RWPE1 (cell line): Measurements from ENCODE around the gene TM2D3.

ENCODE experiments used
- CTCF ChIA-PET: fragments of 350-600 bp; sonication (Branson Sonifier 250); formaldehyde crosslinking; extraction: SDS; loops from one replicate; lab custom pipeline; 2021; lab: Yijun Ruan, JAX
- POLR2A ChIA-PET: fragments of 400-600 bp; formaldehyde crosslinking; extraction: SDS; loops from one replicate; lab custom pipeline; 2020; ENCODE audit warnings: antibody characterized with exemption; ENCODE audit not compliant: low non-redundant PET; lab: Yijun Ruan, JAX
- DNase-seq: peaks from one replicate; pipeline ENCODE4 v3.0.0; 2012; ENCODE audit warnings: low spot score
- H3K27ac ChIP-seq: fragments of 450-650 bp; 2 replicates; pipeline ENCODE4 v1.5.1; 2017
- TF ChIP-seq, protein P1 (sequence below): fragments of 450-650 bp; conservative IDR thresholded peaks from 2 replicates; pipeline ENCODE4 v1.5.1; 2017; ENCODE audit warnings: low read depth, mild to moderate bottlenecking

TM2D3 gene, protein sequence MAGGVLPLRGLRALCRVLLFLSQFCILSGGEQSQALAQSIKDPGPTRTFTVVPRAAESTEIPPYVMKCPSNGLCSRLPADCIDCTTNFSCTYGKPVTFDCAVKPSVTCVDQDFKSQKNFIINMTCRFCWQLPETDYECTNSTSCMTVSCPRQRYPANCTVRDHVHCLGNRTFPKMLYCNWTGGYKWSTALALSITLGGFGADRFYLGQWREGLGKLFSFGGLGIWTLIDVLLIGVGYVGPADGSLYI

DNA sequence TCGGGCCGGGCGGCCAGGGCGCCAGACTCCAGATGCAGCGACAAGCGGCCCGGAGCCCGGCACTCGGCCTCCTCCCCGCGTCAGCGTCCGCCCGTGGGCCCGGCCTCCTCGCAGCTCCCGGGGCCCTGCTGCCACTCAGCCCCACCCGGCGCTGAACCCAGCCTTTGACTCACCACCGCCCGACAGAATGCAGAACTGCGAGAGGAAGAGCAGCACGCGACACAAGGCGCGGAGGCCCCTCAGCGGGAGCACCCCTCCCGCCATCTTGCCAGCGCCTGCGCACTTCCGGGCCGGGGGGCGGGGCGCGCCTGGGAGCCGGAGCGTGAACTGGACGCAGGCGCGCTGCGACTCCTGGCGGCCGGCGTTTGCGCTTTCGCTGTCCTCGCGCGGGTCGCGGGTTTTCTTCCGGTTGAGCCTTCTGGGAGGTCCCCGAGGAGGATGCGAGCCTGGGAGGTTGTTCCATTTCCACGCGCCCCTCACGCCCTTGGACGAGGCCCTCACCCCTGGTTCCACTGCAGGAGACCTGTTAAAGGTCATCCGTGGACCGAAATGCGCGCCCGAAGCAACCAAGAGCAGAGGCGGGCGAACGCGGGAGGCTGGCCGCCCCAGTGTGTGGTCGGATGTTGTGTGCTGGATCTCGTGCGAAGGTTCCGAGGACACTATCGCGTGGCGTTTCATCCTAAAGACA, at the start of gene TM2D3:
Gene TM2D3, minus strand, starts transcription at position 284 of the 688 bp plus-strand sequence. Its CDS starts 20 bp downstream, at position 264.
- TF ChIP-seq, protein P1, sequence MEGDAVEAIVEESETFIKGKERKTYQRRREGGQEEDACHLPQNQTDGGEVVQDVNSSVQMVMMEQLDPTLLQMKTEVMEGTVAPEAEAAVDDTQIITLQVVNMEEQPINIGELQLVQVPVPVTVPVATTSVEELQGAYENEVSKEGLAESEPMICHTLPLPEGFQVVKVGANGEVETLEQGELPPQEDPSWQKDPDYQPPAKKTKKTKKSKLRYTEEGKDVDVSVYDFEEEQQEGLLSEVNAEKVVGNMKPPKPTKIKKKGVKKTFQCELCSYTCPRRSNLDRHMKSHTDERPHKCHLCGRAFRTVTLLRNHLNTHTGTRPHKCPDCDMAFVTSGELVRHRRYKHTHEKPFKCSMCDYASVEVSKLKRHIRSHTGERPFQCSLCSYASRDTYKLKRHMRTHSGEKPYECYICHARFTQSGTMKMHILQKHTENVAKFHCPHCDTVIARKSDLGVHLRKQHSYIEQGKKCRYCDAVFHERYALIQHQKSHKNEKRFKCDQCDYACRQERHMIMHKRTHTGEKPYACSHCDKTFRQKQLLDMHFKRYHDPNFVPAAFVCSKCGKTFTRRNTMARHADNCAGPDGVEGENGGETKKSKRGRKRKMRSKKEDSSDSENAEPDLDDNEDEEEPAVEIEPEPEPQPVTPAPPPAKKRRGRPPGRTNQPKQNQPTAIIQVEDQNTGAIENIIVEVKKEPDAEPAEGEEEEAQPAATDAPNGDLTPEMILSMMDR: peak; percentile 85
- CTCF ChIA-PET: interaction anchor here (0.5 to 1.1 kb wide), 5 partner anchors 11 to 364 kb away, joined by 3 to 6 read pairs (median 3); no protein-coding TSS in a partner anchor

DNA sequence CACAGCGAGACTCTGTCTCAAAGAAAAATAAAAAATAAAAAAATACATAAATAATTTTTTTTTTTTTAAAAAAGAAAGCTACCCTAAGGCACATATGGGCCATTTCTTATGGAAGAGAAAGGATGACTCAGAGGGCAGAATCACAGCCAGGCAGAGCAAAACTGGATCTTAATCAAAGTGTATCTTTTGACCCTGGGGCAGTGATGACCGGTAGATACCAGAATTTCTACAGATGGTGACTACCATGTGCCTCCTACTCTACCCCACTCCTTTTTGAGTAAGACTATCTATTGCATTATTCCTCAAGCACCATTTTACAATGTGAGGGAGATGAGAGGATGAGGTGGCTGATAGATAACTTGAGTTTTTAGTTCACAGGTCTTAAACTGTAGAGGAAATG, 46.1 kb upstream of the TM2D3 start:
- POLR2A ChIA-PET: interaction anchor here (0.6 kb wide), 1 partner anchor 23 kb away, joined by 3 read pairs; no protein-coding TSS in a partner anchor
- TF ChIP-seq, protein P1: no peak
- CTCF ChIA-PET: no interaction called here
- no peak overlapping the region for H3K27ac ChIP-seq
- DNase-seq: peak; percentile 47

More for the DNA sequence above, at the start of gene TM2D3:
- peak; percentile 96 for DNase-seq
- H3K27ac ChIP-seq: peak within 1 kb of the TSS; percentile 97
- POLR2A ChIA-PET: interaction anchor here (0.6 kb wide), 1 partner anchor 539 kb away, joined by 3 read pairs; no protein-coding TSS in a partner anchor

- CTCF ChIA-PET: no interaction called here
- POLR2A ChIA-PET: no interaction called here
- no peak for DNase-seq
- no peak overlapping the region for H3K27ac ChIP-seq
- TF ChIP-seq, protein P1: no peak
Observed at GRCh38 chr15:101697488-101697887, 45.3 kb upstream of the TM2D3 start.

DNA sequence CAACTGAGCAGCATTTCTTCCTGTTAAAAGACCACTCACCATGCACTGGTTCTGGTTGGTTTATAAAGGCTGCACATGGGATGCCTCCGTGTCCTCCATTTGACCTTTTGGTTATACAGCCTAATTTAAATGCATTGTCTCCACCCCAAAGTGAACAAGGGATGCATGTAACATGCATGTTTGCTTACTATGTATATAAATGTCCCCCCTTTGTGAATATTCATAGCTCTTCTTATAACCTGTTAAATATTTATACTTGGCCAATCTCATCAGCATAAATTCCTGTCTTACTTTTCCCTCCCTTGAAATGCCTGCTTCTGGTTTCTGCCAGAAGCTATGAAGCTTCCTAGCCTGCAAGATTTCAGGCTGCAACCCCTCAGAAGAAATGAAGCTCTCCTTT, 44.6 kb upstream of the TM2D3 start:
- POLR2A ChIA-PET: no interaction called here
- TF ChIP-seq, protein P1: no peak

DNA sequence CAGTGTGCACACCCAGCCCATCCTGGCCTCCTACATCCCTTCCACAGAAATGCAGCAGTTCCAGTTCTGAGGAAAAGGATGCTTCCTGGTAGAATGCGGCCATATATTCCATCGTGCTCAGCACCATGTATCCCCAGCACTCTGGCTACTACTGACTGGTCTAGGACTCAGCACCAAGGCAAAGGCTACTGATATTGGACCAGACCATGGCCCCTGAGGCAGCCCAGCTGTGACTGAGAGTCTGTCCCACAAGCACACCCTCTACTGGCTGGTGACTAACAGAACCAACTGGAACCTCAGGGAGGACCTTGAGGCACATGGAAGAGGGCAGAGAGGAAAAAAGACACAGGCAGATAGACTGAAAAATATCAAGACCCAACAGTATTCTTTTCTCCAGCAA, 42.1 kb upstream of the TM2D3 start:
- CTCF ChIA-PET: interaction anchor here (0.5 kb wide), 1 partner anchor 25 kb away, joined by 3 read pairs; no protein-coding TSS in a partner anchor
- DNase-seq: no peak
- TF ChIP-seq, protein P1: no peak
- POLR2A ChIA-PET: no interaction called here
- H3K27ac ChIP-seq: no peak overlapping the region

More for the DNA sequence above, 44.6 kb upstream of the TM2D3 start:
- H3K27ac ChIP-seq: no peak overlapping the region
- no peak for DNase-seq
- CTCF ChIA-PET: no interaction called here

DNA sequence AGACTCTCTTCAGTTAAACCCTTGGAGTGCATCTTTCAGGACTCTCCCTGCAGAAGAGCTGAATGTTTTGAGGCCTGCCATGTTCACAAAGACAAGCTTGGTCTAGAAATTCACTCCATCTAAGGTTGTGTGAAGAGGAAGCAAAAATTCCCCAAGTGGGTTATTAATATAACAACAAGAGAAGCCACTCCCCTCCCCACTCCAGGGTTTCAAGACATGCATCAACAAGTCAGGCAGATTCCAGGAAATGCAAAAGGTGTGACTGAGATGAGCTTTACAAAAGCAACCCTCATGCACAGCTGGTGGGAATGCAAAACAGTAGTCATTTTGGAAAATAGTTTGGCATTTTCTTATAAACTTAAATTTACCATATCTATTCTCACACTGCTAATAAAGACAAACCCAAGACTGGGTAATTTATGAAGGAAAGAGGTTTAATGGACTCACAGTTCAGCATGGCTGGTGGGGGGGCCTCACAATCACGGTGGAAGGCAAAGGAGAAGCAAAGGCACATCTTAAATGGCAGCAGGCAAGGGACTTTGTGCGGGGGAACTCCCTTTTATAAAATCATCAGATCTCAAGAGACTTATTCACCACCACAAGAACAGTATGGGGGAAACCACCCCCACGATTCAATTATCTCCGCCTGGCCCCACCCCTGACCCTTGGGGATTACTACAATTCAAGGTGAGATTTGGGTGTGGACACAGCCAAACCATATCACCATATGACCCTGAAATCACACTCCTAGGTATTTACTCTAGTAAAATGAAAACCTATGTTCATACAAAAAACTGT, 40.8 kb upstream of the TM2D3 start:
- H3K27ac ChIP-seq: peak overlapping the region; percentile 56
- ChIA-PET CTCF (no interaction called here), POLR2A (no interaction called here)

More for the DNA sequence above, 40.8 kb upstream of the TM2D3 start:
- DNase-seq: peak; percentile 78
- TF ChIP-seq, protein P1: no peak
